CD4-positive, alpha-beta T cell treated with Interferon alpha-2 for 1 hour (primary cell): Measurements from ENCODE around the gene NBL1.

Experiments used
- DNase-seq, 2 donors: peaks; one replicate each; pipeline ENCODE4 v3.0.0-alpha.2; 2020 to 2022

Gene NBL1

DNA sequence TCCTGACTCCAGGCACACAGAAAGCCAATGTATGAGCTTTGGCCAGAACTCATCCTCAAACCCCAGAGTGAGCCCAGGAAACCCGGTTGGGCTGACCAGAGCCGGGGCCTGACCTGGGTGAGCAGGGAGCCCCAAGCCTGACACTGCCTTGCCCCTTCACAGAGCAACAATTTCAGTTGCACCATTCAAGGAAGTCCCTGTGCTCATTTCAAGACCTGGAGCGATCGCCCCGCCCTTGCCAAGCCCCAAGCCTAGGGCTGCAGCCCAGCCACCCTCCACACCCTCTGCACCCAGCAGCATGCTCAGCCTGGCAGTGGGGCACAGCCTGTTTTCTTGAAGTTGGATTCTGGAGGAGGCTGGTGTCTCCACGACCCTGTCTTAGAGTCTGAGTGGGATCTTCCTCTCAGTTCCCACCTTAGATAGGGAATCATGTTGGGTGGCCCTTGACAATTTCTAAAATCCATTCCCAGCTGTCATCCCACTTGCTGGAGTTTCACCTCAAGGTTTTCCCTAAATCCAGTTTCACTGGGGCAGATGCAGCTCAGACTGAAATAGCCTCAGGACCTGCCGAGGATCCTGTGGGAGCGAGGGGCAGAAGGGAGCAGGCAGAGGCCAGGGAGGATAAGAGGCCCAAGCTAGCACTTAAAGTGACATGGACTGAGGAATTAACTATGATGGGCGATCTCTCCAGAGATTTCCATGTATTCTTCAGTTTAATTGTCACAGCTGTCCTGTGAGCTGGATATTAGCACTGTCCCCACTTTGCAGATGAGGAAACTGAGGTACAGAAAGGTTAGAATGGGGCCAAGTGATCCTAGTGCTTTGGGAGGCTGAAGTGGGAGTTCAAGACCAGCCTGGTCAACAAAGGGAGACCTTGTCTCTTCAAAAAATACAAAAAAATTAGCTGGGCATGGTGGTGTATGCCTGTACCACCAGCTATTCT lies 2.5 kb downstream of the NBL1 start:
- no peak for DNase-seq

DNA sequence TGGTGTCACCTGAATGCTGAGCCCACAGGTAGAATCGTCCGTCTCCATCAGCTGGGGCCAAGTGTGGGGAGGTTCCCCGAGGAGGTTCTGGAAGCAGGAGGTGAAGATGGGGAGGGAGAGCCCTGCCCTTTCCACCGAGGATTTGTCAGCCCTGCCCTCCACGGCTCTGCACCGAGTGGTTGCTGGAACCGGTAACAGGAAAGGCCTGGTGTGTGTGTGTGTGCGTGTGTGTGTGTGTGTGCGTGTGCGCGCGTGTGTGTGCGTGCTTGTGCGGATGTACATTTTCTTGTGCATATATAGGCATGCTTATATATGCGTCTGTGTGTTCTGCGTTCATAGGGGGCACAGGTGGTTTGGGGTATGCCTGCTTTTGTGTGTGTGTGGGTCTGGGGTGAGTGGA lies 3.5 kb downstream of the NBL1 start:
- peak in 1 of 2 donors; percentile 54 for DNase-seq

DNA sequence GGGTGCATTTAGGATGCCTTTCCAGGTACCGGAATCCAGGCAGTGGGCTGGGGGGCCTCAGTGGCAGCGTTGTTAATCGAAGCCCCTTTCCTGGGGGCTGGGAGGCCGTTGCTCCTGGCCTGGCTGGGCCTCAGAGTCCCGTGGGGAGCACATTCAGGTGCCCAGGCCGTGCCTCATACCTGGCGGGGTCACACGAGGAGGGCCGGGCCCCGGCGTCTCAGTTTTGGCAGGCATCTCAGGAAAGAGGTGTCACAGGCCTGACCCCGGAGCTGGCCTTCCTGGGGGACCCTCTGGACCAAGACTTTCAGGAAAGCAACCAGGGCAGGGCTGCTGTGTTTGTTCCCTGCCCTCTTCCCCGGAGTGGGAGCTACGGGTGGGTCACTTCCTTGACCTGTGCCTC lies 4.1 kb downstream of the NBL1 start:
- DNase-seq = no peak

DNA sequence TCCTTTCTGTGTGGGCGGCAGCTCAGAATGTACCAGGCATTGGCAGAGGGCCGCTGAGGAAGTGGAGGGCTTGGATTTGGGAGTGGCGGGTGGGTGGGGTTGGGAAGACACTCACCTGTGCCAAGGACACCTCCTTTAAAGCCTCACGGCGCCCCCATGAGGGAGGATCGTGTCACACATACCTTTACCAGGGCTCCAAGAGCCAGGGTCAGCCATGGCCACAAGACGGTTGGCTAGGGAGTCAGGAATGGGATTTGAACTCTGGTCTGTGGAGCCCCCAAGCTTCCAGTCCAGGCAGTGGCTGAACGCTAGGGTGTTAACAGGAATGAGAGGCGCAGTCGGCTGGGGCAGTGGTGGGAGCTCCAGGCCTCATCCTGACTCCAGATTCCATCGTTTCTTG lies 4.6 kb downstream of the NBL1 start:
- DNase-seq = no peak

DNA sequence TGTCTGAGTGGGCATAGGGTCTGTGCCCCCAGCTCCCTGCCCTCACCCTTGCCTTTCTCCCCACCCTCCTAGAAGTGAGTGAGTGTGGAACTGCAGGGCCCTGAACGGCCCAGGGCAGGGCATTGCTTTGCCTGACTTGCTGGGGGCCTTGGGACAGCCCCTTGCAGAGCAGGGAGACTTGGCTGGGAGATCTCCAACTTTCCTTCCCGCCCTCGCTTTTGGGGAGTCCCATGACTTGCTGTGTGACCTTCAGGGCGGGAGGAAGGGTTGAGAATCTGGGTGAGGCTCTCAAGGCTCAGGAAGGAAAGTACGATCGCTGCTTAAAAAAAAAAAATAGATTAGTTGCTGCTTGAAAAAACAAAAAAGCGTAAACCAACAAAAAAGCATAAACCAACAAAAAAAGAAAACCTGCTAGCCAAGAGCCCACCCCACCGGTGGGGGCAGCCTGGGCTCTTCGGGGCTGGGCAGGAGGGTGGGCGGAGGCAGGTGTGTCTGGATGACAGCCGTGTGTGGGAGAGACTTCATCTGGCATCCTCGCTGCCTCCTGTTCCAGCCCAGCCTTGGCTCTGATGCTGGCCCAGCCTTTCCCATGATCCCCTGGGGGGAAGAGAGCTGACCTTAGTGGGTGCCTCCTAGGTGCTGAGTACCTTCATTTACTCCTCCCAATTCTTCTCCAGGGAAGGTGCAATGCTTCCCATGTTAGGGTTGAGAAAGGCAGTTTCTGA lies 6.5 kb downstream of the NBL1 start:
- no peak for DNase-seq

DNA sequence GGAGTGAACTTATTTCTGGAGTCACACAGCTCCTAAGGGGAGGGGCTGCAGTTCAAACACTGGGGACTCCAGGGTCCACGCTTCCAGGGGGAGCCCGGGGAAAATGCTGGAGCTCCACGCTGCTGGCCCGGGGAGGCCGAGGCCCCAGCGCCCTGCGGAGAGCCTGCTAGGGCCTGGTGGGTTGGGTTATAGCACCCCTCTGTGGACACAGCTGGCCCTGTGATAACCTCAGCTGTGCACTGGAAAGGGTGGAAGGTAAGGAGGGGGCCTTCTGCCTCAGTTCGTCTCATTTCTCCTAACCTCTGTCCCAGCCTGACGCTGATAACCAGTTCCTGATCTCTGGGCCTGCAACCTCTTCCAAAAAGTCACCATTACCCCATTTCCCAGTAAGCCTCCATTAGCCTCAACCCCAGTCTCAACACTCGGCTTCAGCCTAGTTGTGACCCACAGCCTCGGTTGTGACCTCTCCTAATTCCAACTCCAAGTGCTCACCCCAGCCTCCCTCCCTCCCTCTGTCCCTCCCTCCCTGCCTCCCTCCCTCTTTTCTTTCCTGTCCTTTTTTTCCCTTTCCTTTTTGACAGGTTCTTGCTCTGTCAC lies 7.1 kb downstream of the NBL1 start:
- DNase-seq = peak; percentile 38 to 63

DNA sequence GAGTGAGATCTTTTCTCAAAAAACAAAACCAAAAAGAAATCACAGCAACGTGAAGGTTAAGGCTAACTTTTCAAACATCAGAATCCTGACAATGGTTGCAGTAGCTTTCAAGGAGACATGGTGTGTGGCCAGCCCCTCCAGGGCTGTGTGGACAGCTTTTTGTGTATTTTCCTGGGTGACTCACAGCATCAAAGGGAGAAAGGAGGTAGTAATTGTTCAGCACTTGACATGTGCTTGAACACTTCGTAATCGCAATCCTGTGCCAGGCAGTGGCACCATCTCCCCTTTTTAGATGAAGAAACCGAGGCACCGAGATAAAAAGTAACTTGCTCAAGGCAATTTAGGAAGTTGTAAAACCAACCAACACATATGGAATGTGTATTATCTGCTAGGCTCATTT lies 10.3 kb downstream of the NBL1 start:
- DNase-seq = no peak

DNA sequence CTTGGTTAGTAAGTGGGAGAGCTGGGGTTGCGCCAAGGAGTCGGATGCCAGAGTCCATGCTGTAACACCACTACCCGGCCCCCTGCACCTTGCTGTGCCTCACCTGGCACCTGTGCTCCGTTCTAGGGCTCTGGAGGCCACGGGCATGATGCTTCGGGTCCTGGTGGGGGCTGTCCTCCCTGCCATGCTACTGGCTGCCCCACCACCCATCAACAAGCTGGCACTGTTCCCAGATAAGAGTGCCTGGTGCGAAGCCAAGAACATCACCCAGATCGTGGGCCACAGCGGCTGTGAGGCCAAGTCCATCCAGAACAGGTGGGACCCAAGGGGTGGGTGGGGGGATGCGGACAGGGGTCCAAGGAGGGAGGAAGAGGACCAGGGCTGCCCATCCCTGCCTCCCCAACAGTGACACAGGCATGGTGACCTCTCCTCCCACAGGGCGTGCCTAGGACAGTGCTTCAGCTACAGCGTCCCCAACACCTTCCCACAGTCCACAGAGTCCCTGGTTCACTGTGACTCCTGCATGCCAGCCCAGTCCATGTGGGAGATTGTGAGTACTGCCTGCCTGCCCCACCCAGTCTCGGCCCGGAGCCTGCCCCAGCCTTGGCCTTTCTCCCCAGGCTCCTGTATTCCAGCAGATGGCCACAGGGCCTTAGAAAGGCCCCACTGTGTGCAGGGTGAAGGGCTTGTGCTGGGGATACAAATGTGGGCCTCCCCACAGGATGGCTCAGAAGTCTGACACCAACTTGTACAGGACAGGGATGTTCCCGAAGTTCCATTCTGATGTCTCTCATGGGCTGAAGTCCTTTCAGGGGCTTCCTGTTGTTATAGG lies 11.0 kb downstream of the NBL1 start:
- DNase-seq = no peak

DNA sequence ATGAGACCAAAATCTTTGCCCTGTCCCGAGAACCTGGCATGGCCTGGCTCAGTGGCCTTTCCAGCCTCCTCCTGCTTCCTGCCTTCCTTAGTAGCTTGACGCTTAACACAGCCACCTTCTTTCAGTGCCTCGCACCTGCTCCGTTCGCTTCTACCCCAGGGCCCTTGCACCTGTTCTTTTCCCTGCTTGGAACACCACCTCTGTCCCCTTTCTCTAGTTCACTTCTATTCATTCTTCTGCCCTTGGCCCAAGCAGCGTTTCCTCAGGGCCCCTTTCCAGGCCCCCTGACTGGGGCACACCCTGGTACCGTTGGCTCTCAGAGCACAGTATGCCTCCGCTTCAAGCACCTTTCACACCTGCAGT lies 11.6 kb downstream of the NBL1 start:
- no peak for DNase-seq

DNA sequence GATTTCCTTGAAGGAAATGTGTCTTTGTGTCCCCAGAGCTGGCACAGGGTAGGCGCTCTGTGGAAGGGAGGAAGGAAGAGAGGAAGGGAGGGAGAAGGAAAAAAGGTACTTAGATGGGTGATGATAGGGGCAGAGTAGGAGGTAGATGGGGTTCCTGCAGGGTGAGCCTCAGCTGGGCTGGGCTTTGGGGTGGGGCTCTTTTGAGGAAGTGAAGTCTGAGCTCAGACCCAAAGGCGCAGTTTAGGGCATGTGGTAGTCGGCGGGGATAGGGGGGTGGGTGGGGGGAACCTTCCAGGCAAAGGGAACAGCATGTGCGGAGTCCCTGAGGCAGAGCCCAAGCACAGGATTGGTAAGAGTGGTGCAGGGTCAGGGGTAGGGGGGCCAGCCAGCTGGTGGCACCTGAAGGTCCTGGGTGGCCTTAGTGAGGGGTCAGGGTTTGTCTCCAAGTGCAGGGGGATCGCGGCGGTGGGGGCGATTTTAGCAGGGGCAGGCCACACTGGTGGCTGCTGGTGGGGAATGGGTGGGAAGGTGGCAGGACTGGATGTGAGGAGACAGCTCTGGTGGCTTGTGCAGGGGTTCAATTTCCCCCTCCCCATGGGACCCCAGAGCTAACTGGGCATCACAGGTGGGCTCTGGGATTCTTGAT lies 12.1 kb downstream of the NBL1 start:
- DNase-seq = no peak

DNA sequence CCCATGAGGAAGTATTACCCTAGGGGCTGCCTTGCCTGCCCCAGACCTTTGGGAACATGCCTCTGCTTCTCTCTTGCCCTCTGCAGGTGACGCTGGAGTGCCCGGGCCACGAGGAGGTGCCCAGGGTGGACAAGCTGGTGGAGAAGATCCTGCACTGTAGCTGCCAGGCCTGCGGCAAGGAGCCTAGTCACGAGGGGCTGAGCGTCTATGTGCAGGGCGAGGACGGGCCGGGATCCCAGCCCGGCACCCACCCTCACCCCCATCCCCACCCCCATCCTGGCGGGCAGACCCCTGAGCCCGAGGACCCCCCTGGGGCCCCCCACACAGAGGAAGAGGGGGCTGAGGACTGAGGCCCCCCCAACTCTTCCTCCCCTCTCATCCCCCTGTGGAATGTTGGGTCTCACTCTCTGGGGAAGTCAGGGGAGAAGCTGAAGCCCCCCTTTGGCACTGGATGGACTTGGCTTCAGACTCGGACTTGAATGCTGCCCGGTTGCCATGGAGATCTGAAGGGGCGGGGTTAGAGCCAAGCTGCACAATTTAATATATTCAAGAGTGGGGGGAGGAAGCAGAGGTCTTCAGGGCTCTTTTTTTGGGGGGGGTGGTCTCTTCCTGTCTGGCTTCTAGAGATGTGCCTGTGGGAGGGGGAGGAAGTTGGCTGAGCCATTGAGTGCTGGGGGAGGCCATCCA lies 12.8 kb downstream of the NBL1 start:
- DNase-seq = no peak

DNA sequence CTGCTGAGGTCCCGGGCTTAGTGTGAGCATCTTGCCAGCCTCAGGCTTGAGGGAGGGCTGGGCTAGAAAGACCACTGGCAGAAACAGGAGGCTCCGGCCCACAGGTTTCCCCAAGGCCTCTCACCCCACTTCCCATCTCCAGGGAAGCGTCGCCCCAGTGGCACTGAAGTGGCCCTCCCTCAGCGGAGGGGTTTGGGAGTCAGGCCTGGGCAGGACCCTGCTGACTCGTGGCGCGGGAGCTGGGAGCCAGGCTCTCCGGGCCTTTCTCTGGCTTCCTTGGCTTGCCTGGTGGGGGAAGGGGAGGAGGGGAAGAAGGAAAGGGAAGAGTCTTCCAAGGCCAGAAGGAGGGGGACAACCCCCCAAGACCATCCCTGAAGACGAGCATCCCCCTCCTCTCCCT lies 13.4 kb downstream of the NBL1 start:
- DNase-seq = no peak

DNA sequence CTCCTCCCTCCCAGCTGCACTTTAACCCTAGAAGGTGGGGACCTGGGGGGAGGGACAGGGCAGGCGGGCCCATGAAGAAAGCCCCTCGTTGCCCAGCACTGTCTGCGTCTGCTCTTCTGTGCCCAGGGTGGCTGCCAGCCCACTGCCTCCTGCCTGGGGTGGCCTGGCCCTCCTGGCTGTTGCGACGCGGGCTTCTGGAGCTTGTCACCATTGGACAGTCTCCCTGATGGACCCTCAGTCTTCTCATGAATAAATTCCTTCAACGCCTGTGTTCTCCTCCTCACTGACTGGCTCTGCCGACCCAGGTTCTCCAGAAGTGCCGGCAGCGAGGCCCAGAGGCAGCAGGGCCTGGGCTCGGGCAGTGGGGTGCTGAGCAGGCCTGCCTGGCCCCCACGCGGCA lies 14.1 kb downstream of the NBL1 start:
- no peak for DNase-seq

DNA sequence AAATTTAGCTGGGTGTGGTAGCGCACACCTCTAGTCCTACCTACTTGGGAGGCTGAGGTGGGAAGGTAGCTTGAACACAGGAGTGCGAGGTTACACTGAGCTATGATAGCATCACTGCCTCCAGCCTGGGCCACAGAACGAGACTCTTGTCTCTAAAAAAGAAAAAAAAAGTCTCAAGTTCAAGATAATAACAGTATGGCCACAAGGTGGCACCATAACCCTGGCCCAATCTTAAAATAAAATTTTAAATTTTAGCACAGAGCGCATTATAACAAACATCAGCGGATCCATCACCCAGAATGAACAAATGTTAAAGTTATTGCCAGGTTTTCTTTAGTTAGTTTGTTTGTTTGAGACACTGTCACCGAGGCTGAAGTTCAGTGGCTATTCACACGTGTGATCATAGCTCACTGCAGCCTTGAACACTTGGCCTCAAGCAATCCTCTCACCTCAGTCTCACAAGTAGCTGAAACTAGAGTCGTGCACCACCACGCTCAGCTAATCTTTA lies 17.7 kb downstream of the NBL1 start:
- DNase-seq = peak; percentile 22 to 74

DNA sequence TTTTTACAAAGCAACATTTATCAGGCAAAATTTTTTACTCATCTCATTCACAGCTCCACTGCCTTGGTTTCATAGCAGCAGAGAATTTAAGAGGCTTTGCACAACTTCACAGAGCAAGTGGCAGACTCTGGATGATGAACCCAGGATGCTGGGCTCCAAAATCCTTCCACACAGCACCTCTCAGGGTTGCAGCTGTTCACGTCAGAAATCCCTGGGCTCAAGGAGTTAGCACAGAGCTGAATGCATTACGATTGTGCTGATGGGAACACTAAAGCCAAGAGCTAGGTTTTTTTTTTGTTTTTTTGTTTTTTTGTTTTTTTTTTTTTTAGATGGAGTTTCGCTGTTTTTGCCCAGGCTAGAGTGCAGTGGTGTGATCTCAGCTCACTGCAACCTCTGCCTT lies 18.2 kb downstream of the NBL1 start:
- DNase-seq = no peak

DNA sequence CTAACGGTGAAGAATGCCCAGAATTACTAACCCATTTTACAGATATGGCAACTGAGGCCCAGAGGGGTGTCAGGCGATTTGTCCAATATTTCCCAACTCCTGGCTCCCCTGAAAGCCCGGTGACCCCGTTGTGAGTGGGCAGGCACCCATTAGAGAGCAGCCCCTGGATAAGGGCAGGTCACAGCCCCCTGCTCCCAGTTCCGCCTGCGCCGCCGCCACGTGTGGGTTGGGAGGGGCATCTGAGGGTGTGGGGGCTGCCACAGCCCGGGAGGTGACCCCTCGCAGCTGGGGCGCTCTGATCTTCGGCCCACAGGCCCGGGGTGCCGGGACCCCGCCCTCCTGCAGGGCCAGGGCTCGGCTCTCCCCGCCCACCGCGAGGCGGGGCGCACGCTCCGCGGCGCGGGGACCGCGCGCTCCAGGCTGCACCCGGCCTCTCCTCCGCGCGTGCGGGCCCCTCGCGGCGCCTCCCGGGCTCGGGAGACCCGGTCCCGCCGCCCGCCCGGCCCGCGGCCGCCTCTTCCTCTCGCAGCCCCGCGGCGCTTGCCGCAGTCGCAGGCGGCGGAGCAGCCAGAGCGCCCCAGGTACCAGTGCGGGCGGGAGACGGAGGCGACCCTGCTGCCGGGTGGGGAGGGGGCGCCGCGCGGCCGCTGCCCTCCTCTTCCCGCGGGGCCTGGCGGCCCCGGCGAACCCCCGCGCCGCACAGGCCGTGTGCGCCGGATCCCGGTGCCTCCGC lies 20.5 kb downstream of the NBL1 start, which contains the start of gene HTR6:
Gene HTR6, plus strand, starts transcription at position 423 of the 733 bp plus-strand sequence. CDS start 879 bp downstream, outside the sequence.
- peak in 1 of 2 donors; percentile 52 for DNase-seq

DNA sequence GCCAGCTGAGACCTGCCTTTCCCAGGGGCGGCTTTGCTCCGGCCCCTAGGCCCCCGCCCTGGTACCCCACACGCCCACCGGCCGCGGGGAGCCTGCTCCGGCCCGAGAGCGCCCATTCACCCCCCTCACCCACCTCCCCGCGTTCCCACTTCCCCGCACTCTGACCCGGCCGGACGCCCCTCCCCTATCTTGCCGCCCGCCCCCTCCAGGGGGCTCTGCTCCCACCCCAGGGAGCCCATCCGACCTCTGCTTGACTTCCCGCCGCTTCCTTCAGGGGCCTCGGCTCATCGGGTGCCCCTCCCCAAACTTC lies 21.0 kb downstream of the NBL1 start:
- DNase-seq = no peak

DNA sequence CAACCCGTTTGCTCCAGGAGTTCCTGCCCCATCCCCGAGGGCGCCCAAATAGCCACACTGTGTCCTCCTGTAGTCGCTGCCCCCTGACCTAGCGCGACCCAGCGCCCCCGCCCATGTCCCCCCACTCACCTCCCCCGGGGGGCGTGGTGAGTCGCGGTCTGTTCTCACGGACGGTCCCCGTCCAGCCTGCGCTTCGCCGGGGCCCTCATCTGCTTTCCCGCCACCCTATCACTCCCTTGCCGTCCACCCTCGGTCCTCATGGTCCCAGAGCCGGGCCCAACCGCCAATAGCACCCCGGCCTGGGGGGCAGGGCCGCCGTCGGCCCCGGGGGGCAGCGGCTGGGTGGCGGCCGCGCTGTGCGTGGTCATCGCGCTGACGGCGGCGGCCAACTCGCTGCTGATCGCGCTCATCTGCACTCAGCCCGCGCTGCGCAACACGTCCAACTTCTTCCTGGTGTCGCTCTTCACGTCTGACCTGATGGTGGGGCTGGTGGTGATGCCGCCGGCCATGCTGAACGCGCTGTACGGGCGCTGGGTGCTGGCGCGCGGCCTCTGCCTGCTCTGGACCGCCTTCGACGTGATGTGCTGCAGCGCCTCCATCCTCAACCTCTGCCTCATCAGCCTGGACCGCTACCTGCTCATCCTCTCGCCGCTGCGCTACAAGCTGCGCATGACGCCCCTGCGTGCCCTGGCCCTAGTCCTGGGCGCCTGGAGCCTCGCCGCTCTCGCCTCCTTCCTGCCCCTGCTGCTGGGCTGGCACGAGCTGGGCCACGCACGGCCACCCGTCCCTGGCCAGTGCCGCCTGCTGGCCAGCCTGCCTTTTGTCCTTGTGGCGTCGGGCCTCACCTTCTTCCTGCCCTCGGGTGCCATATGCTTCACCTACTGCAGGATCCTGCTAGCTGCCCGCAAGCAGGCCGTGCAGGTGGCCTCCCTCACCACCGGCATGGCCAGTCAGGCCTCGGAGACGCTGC lies 21.7 kb downstream of the NBL1 start:
- no peak for DNase-seq

DNA sequence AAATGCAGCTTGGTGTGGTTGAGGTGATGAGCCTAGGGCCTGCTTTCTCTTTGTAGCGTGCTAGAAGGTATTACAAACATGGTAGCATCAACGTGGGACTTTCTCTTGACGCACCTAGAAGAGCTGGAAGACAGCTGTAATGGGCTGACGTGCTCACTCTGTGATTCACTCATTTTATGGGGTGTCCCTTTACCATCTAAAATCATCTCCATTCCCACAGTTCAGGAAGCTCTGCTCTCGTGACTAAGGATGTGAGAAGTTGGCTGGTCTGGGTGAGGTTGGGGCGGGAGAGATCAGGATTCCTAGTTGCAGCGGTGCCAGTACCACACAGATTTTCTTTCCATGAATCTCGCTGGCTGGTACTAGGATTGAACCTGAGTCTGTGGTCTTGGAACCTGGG lies 24.8 kb downstream of the NBL1 start:
- no peak for DNase-seq

DNA sequence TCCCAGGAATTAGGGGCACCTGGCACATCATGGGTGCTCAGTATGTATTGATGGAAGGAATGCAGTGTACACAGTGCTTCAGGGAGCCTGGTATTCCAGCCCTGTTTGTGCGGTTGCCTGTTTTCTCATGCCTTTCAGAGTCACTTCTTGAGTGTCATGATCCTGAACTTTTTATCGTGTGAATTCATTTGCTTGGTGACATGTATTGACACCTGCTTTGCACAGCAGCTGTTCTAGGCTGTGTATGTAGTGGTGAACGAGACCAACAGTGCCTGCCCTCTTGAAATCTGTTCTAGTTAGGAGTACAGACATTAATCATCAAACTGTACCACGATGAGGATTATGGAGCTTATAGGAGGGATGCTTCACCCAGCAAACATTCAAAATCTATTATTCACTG lies 26.7 kb downstream of the NBL1 start:
- no peak for DNase-seq
